Muscle layer of duodenum (tissue), 2 donors: ENCODE measurements around the gene MYT1.

ENCODE experiments used
- H3K27ac ChIP-seq: one replicate; pipeline ENCODE4 v1.7.0; 2013; ENCODE audit warnings: mild to moderate bottlenecking, low read length
- H3K27me3 ChIP-seq: one replicate; pipeline ENCODE4 v1.7.0; 2013; ENCODE audit warnings: low read depth, mild to moderate bottlenecking, control low read depth, low read length
- H3K36me3 ChIP-seq, 2 donors: one replicate each; pipeline ENCODE4 v1.7.0; 2013; ENCODE audit warnings: low read length in 2 of 2, control low read depth in 1 of 2, mild to moderate bottlenecking in 1 of 2; ENCODE audit not compliant: insufficient read depth in 2 of 2, control insufficient read depth in 1 of 2
- H3K4me1 ChIP-seq, 2 donors: one replicate each; pipeline ENCODE4 v1.7.0; 2013; ENCODE audit warnings: low read length in 2 of 2, mild to moderate bottlenecking in 2 of 2, control low read depth in 1 of 2, moderate library complexity in 1 of 2; ENCODE audit not compliant: insufficient read depth in 2 of 2, control insufficient read depth in 1 of 2
- H3K4me3 ChIP-seq, 2 donors: one replicate each; pipeline ENCODE4 v1.7.0; 2013; ENCODE audit warnings: low read length in 2 of 2, low read depth in 1 of 2, mild to moderate bottlenecking in 1 of 2
- H3K9me3 ChIP-seq, 2 donors: one replicate each; pipeline ENCODE4 v1.7.0; 2013; ENCODE audit warnings: low read length in 2 of 2, control low read depth in 1 of 2, mild to moderate bottlenecking in 1 of 2; ENCODE audit not compliant: control insufficient read depth in 1 of 2
- donor health status: healthy.

MYT1 gene

DNA sequence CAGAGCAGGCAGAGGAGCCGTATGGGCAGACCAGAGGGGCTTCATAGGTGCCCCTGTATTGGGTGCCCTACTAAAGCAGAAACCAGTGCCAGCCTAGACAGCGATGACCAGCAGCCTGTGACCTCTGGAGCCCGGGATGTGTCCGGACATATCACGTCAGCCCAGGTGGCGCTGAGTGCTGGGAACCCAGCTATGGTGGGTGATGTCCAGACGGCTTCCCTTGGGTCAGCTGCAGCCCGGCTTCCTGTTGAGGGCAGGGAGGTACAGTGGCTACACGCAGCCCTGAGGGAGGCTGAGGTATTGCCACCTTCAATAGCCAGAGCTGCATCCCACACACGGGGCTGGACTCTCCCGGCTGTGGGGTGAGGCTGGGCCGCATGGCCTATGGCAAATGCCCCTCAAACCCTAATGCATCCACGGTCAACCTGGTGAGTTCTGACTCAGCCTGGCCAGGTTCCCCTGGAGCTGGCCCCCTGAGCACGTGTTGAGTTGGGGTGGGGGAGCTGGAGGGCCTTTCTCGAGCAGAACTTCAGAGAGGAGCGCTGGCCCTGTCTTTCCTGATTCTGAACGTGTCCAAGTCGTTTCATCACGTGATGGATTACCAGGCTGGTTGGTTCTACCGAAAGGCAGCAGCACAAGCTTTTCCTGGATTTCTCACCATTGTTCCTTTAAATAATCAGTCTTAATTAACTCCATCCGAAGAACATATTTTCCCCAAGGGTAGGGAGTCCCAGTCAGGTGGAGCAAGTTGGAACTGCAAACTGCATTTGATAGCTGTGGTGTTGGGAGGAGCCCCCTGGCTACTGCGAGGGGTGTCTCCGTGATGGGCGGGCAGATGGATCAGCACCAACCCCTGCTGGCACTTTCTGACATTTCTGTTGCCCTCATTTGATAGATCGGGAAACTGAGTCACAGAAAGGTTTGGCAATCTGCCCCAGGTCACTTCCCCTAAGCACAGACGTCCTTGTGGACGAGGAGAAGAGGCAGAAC is 7.1 kb upstream of the MYT1 start:
- H3K9me3 ChIP-seq: no peaks in the 10 kb centered on the region
- peaks cover 9% of the 10 kb centered on the region for H3K27me3 ChIP-seq
- no peaks in the 10 kb centered on the region for H3K36me3 ChIP-seq
- no peaks in the 10 kb centered on the region for H3K4me1 ChIP-seq
- no peak overlapping the region for H3K27ac ChIP-seq
- no peak overlapping the region for H3K4me3 ChIP-seq

DNA sequence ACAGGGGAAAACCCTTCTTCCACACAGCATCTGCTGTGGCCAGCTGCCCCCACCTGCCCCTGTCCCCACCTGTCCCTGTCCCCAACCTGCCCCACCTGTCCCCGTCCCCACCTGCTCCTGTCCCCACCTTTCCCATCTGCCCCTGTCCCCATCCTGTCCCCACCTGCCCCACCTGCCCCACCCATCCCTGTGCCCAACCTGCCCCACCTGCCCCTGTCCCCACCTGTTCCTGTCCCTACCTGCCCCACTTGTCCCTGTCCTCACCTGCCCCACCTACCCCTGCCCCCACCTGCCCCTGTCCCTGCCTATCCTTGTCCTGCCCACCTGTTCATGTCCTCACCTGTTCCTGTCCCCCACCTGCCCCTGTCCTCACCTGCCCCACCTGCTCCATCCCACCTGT is 6.4 kb upstream of the MYT1 start:
- no peaks in the 10 kb centered on the region for H3K4me1 ChIP-seq
- no peaks in the 10 kb centered on the region for H3K9me3 ChIP-seq
- peaks cover 9% of the 10 kb centered on the region for H3K27me3 ChIP-seq
- H3K36me3 ChIP-seq: no peaks in the 10 kb centered on the region
- H3K27ac ChIP-seq: no peak overlapping the region
- no peak overlapping the region for H3K4me3 ChIP-seq

DNA sequence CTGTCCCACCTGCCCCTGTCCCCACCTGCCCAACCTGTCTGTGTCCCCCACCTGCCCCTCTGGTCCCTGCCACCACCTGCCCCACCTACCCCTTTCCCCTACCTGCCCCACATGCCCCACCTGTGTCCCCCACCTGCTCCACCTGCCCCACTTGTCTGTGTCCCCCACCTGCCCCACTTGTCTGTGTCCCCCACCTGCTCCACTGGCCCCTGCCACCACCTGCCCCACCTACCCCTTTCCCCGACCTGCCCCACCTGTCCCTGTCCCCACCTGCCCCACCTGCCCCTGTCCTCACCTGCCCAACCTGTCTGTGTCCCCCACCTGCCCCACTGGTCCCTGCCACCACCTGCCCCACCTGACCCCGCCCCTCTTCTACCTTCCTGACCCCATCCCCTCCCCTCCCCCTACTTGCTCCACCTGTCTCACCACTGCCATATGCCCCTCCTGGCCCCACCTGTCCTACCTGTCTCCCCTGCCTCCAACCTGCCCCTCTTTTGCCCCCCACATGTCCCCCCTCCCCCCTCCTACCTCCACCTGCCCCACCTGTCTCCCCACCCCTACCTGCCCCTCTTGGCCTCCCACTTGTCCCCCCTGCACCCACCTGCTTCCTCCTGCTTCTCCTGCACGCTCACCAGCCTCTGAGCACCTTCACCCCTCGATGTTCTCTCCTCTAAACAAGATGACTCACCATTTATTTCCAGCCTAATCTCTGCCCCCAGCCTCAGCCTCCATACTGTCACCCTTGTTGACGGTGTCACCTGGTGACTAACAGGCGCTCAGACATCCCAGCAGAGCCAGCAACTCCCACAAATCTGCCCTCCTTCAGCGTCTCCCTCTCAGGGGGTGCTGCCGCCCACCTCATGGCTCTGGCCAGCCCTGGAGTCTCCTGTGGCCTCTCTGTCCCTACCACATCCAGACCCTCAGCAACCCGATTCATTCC is 5.6 kb upstream of the MYT1 start:
- H3K36me3 ChIP-seq: no peaks in the 10 kb centered on the region
- peaks cover 9% of the 10 kb centered on the region for H3K27me3 ChIP-seq
- H3K27ac ChIP-seq: no peak overlapping the region
- no peaks in the 10 kb centered on the region for H3K9me3 ChIP-seq
- H3K4me1 ChIP-seq: no peaks in the 10 kb centered on the region
- no peak overlapping the region for H3K4me3 ChIP-seq

DNA sequence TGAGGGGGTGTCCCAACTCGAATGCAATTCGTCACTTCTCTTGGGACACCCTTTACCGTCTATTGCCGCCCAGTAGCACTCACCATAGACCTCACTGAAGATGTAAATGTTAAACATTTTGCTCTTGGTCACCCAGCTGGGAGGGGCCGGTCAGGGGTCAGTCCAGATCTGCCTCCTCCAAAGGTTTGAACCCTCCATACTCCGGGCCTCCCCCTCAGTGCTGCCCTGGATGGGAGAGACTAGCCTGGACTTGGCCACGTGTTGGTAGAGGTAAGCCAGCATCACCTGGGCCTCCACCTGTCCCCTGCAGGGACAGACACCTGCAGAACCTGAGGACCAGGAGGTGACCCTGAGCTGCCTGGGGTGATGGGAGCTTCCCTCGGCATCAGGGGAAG is 5.0 kb upstream of the MYT1 start:
- Histone ChIP-seq H3K36me3 (no peaks in the 10 kb centered on the region), H3K9me3 (no peaks in the 10 kb centered on the region), H3K4me3 (no peak overlapping the region), H3K4me1 (no peaks in the 10 kb centered on the region), H3K27me3 (peaks cover 9% of the 10 kb centered on the region), H3K27ac (no peak overlapping the region)

- no peaks in the 10 kb centered on the region for H3K9me3 ChIP-seq
- no peak overlapping the region for H3K27ac ChIP-seq
- no peaks in the 10 kb centered on the region for H3K36me3 ChIP-seq
- no peak overlapping the region for H3K4me3 ChIP-seq
- H3K27me3 ChIP-seq: peaks cover 13% of the 10 kb centered on the region
- H3K4me1 ChIP-seq: no peaks in the 10 kb centered on the region
These were observed 4.5 kb upstream of the MYT1 start for GRCh38 chr20:64159711-64160110.

DNA sequence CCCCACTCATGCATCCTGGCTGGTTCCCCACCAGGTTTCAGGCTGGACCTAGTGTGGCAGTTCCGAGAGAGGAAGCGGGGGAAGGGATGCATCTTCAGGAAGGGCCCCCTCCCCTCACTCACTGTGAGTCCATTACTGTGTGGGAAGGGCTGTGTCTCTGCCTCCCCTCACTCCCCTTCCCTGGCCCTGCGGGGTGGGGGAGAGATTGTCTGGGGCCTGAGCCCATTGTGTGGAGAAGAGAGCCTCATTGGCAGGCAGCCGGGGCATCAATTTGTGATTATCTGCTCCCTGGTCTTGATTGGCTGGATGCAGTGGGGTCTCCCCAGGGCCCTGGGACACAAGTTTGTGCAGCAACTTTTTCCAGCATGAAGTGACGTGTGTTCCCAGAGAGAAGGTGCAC is 4.1 kb upstream of the MYT1 start:
- Histone ChIP-seq H3K9me3 (no peaks in the 10 kb centered on the region), H3K27ac (no peak overlapping the region), H3K36me3 (no peaks in the 10 kb centered on the region), H3K4me1 (no peaks in the 10 kb centered on the region), H3K27me3 (peaks cover 16% of the 10 kb centered on the region), H3K4me3 (no peak overlapping the region)

- Histone ChIP-seq H3K9me3 (no peaks in the 10 kb centered on the region), H3K4me3 (no peak overlapping the region), H3K27ac (no peak overlapping the region), H3K4me1 (no peaks in the 10 kb centered on the region), H3K36me3 (no peaks in the 10 kb centered on the region), H3K27me3 (peaks cover 16% of the 10 kb centered on the region)
These were observed 3.5 kb upstream of the MYT1 start for GRCh38 chr20:64160526-64161355.

- Histone ChIP-seq H3K36me3 (no peaks in the 10 kb centered on the region), H3K27me3 (peaks cover 23% of the 10 kb centered on the region), H3K9me3 (no peaks in the 10 kb centered on the region), H3K4me3 (no peak overlapping the region), H3K27ac (no peak overlapping the region), H3K4me1 (no peaks in the 10 kb centered on the region)
These were observed 2.7 kb upstream of the MYT1 start for GRCh38 chr20:64161356-64162238.

DNA sequence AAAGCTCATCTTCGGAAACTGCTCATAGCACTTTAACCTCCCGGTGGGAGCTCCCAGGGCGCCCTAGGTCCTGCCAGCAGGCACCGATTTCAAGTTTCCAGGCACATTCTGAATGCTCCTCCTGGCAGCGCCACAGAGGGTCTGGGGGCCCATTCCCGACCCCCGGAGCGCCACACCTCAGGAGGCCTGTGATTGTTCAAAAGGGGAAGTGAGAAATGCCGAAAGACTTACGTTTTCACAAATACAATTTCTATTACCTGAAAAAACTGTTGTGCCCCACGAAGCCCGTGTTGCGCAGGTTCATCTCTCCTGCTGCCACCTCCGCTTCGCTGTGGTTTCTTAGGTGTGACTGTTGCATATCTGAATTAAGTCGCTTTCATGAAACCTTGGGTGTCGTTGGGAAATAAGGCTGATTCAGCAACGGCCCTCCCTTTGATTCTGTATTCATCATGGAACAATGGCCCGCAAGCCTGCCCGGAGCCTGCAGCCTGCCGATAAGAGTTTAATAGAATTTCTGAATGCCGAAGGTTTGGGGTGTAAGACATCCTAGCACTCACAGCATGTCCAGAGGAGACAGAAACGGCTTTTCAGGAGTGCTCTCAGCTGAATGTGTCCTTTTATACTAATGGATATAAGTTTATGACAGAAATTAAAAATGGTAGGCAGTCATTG is 1.9 kb upstream of the MYT1 start:
- Histone ChIP-seq H3K9me3 (no peaks in the 10 kb centered on the region), H3K27me3 (peaks cover 24% of the 10 kb centered on the region), H3K4me3 (no peak overlapping the region), H3K36me3 (no peaks in the 10 kb centered on the region), H3K4me1 (no peaks in the 10 kb centered on the region), H3K27ac (no peak overlapping the region)

DNA sequence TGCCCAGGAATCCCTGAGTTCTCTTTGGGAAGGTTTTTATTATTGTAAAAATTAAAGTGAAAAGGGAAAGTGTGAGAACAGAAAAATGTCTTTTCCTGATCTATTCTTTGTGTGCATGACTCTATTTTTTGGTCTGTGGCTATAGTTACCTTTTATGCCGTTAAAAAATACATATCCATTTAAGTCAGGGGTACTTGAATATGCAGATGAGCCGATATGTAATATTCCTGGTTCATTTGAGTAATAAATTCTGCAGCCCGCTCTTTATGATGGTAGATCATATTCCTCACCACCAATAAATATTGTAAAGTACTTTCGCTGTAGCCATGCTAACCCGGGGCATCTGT is 503 bp upstream of the MYT1 start:
- Histone ChIP-seq H3K36me3 (no peaks in the 10 kb centered on the region), H3K4me3 (no peak overlapping the region), H3K4me1 (no peaks in the 10 kb centered on the region), H3K9me3 (no peaks in the 10 kb centered on the region), H3K27me3 (peaks cover 24% of the 10 kb centered on the region), H3K27ac (no peak overlapping the region)
